Measurements from ENCODE around the gene DNAJB2.

The DNAJB2 gene

GRCh38 chr2:219279151-219279915, at the start of gene DNAJB2:
TSS of gene DNAJB2 (plus strand) at chr2:219279366. CDS start at chr2:219279834, 468 bp downstream.
- peak; percentile 100 for DNase-seq (ENCODE audit: low spot score)
- no peak for TF ChIP-seq CTCF (IDR thresholded peaks at IDR 0.05; ENCODE audit: extremely low read depth, missing control alignments)

- no peak for TF ChIP-seq CTCF (IDR thresholded peaks at IDR 0.05; ENCODE audit: extremely low read depth, missing control alignments)
- peak; percentile 55 for DNase-seq (ENCODE audit: low spot score)
Measured at GRCh38 chr2:219230059-219230540, 49.1 kb upstream of the DNAJB2 start.

- DNase-seq (ENCODE audit: low spot score), result no peak
- no peak for TF ChIP-seq CTCF (IDR thresholded peaks at IDR 0.05; ENCODE audit: extremely low read depth, missing control alignments)
Measured at GRCh38 chr2:219234331-219234730, 44.8 kb upstream of the DNAJB2 start.

- TF ChIP-seq CTCF (IDR thresholded peaks at IDR 0.05; ENCODE audit: extremely low read depth, missing control alignments), result no peak
- DNase-seq (ENCODE audit: low spot score), result no peak
Measured at GRCh38 chr2:219243291-219243761, 35.8 kb upstream of the DNAJB2 start.

- no peak for TF ChIP-seq CTCF (IDR thresholded peaks at IDR 0.05; ENCODE audit: extremely low read depth, missing control alignments)
- DNase-seq (ENCODE audit: low spot score), result no peak
Measured at GRCh38 chr2:219244789-219245147, 34.4 kb upstream of the DNAJB2 start.

- DNase-seq (ENCODE audit: low spot score), result peak; percentile 91
- TF ChIP-seq CTCF (IDR thresholded peaks at IDR 0.05; ENCODE audit: extremely low read depth, missing control alignments), result no peak
Measured at GRCh38 chr2:219245148-219245898, 33.8 kb upstream of the DNAJB2 start, which contains the start of the genes GLB1L and STK16. TSS of gene GLB1L (minus strand) at chr2:219245444. CDS start at chr2:219243573, 1,871 bp downstream. TSS of gene STK16 (plus strand) at chr2:219245479. CDS start at chr2:219246000, 521 bp downstream.

- DNase-seq (ENCODE audit: low spot score), result no peak
Measured at GRCh38 chr2:219245899-219246230, 33.3 kb upstream of the DNAJB2 start.

More at GRCh38 chr2:219245899-219246230, 33.3 kb upstream of the DNAJB2 start:
- TF ChIP-seq CTCF (IDR thresholded peaks at IDR 0.05; ENCODE audit: extremely low read depth, missing control alignments), result no peak

Data from GM20000 (cell line).